SU-DHL-6 (cell line): ENCODE results near the gene IQCN.

Experiments
- H2AFZ ChIP-seq: fragments of 200-600 bp; sonication (generic); 2 replicates; pipeline ENCODE4 v1.6.1; 2014; ENCODE audit warnings: low read depth, mild to moderate bottlenecking, moderate library complexity, mixed read lengths, antibody characterized with exemption, low read length; ENCODE audit not compliant: severe bottlenecking
- H3F3A ChIP-seq: fragments of 200-600 bp; shearing (Covaris generic); 2 replicates; pipeline ENCODE4 v1.6.0; 2016; ENCODE audit warnings: antibody characterized with exemption, mild to moderate bottlenecking; ENCODE audit not compliant: insufficient read depth
- H3K27ac ChIP-seq: fragments of 200-600 bp; sonication (generic); 2 replicates; pipeline ENCODE4 v1.5.1; 2016; ENCODE audit warnings: low read depth, mild to moderate bottlenecking, low read length, moderate library complexity, mixed read lengths
- H3K27me3 ChIP-seq: fragments of 200-600 bp; sonication (generic), shearing (Covaris generic); 2 replicates; pipeline ENCODE4 v1.6.0; 2014; ENCODE audit warnings: mild to moderate bottlenecking, low read length
- H3K36me3 ChIP-seq: fragments of 200-600 bp; sonication (generic); 2 replicates; pipeline ENCODE4 v1.6.1; 2014; ENCODE audit warnings: mild to moderate bottlenecking, low read length, mixed read lengths
- H3K4me2 ChIP-seq: fragments of 300-600, 200-600 bp; shearing (Covaris generic), sonication (generic); 2 replicates; pipeline ENCODE4 v1.6.0; 2014; ENCODE audit warnings: low read length, low read depth, mild to moderate bottlenecking; ENCODE audit not compliant: poor library complexity, severe bottlenecking
- H3K4me3 ChIP-seq: fragments of 200-600 bp; sonication (generic); 2 replicates; pipeline ENCODE4 v1.5.1; 2014; ENCODE audit warnings: antibody characterized with exemption, low read length, mild to moderate bottlenecking, mixed read lengths; ENCODE audit not compliant: insufficient read depth, poor library complexity, severe bottlenecking
- H3K79me2 ChIP-seq: fragments of 200-600 bp; sonication (generic); 2 replicates; pipeline ENCODE4 v1.6.1; 2014; ENCODE audit warnings: mild to moderate bottlenecking, low read length, moderate library complexity; ENCODE audit not compliant: insufficient read depth
- H3K9ac ChIP-seq: fragments of 200-600 bp; sonication (generic); 2 replicates; pipeline ENCODE4 v1.7.0; 2014; ENCODE audit warnings: mild to moderate bottlenecking, low read length
- H3K9me2 ChIP-seq: fragments of 200-600 bp; sonication (generic); replicated peaks from 2 replicates; pipeline ENCODE4 v1.6.1; 2014; ENCODE audit warnings: low read length; ENCODE audit not compliant: insufficient read depth
- H3K9me3 ChIP-seq: fragments of 200-600 bp; sonication (generic); 2 replicates; pipeline ENCODE4 v1.6.1; 2014; ENCODE audit warnings: low read length, mixed read lengths; ENCODE audit not compliant: insufficient read depth
- H4K20me1 ChIP-seq: fragments of 200-600 bp; sonication (generic); 2 replicates; pipeline ENCODE4 v1.6.1; 2014; ENCODE audit warnings: low read depth, mild to moderate bottlenecking, antibody characterized with exemption, low read length, moderate library complexity, mixed read lengths
- CTCF ChIP-seq: fragments of 200-600 bp; sonication (generic); IDR thresholded peaks from one replicate; pipeline ENCODE4 v1.5.1; 2017; ENCODE audit warnings: antibody characterized with exemption, mild to moderate bottlenecking, low read length, moderate library complexity; ENCODE audit not compliant: insufficient read depth, poor library complexity, severe bottlenecking
- EZH2phosphoT487 ChIP-seq: fragments of 200-600 bp; sonication (generic), shearing (Covaris generic); conservative IDR thresholded peaks from 2 replicates; pipeline ENCODE4 v1.6.1; 2018; ENCODE audit warnings: mild to moderate bottlenecking, antibody characterized with exemption, low read length, moderate library complexity, mixed read lengths

Gene IQCN

DNA sequence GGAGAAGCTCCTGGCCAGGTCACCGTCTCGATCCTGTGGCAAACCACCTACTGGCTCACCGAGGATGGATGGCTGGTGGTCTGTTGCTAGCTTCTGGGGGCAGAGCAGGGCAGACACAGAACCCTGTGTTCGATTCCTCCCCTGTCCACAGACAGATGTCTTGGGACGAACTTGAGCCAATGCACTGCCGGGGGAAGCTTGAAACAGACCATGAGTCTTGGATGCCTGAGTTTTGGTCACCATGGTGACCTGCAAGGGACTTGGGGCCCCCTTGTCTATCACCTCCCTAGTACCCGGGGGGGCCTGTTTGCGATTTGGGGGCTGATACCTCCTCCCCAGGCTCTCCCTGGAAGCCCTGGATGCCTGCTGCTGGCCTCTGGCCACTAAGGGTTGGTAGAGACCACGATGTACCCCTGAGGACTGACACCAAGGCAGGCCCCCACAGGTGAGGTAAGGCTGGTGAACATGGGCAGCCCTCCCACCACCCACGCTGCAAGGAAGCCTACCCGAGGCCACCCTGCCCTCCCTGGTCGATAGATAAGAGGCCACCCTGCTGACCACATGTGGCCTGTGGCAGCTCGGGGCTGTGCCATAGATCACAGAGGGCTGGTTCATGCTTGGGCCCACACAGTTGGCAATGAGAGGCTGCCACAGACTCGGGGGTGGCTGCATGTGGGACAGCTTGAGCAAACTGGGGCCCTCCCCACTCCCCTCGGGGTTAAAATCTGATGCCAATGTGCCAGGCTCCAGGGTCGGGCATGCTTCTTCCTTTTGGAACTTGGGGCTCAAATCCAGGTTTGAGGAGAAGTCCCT, 10.7 kb downstream of the IQCN start:
- Histone ChIP-seq H3K4me3 (no peak overlapping the region), H3K27me3 (no peaks in the 10 kb centered on the region), H3K4me2 (no peak overlapping the region), H3K27ac (no peak overlapping the region), H3K36me3 (no peaks in the 10 kb centered on the region), H4K20me1 (no peaks in the 10 kb centered on the region), H3K79me2 (no peaks in the 10 kb centered on the region), H2AFZ (no peak overlapping the region), H3F3A (no peaks in the 10 kb centered on the region), H3K9ac (no peak overlapping the region), H3K9me2 (no peaks in the 10 kb centered on the region), H3K9me3 (no peaks in the 10 kb centered on the region)
- TF ChIP-seq CTCF (no peak), EZH2phosphoT487 (no peak)

- Histone ChIP-seq H3K27me3 (no peaks in the 10 kb centered on the region), H3K4me2 (no peak overlapping the region), H3K4me3 (no peak overlapping the region), H3F3A (no peaks in the 10 kb centered on the region), H4K20me1 (no peaks in the 10 kb centered on the region), H2AFZ (no peak overlapping the region), H3K36me3 (no peaks in the 10 kb centered on the region), H3K79me2 (no peaks in the 10 kb centered on the region), H3K9me2 (no peaks in the 10 kb centered on the region), H3K27ac (no peak overlapping the region), H3K9ac (no peak overlapping the region), H3K9me3 (no peaks in the 10 kb centered on the region)
- TF ChIP-seq CTCF = no peak
- TF ChIP-seq EZH2phosphoT487 = no peak
Observed at GRCh38 chr19:18262917-18263316, 11.3 kb downstream of the IQCN start.

DNA sequence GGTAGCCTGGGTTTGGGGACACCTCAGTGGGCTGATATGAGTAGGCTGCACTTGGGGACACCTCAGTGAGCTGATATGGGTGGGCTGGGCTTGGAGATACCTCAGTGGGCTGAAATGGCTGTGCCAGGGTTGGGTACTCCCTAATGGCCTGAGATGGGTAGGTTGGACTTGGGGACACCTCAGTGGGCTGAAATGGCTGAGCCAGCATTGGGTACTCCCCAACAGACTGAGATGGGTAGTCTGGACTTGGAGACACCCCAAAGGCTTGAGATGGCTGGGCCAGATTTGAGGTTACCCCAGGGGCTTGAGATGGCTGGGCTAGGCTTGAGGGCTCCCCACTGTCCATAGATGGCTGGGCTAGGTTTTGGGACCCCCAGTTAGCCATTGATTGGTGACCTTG, 12.1 kb downstream of the IQCN start:
- TF ChIP-seq EZH2phosphoT487 = no peak
- no peak for TF ChIP-seq CTCF
- no peaks in the 10 kb centered on the region for H3K79me2 ChIP-seq
- H4K20me1 ChIP-seq = no peaks in the 10 kb centered on the region
- no peak overlapping the region for H3K27ac ChIP-seq
- no peak overlapping the region for H2AFZ ChIP-seq
- H3K4me3 ChIP-seq = no peak overlapping the region
- H3K9ac ChIP-seq = no peak overlapping the region
- H3K36me3 ChIP-seq = no peaks in the 10 kb centered on the region
- no peaks in the 10 kb centered on the region for H3F3A ChIP-seq
- H3K9me3 ChIP-seq = no peaks in the 10 kb centered on the region
- H3K9me2 ChIP-seq = no peaks in the 10 kb centered on the region
- H3K4me2 ChIP-seq = no peak overlapping the region
- H3K27me3 ChIP-seq = no peaks in the 10 kb centered on the region
